ENCODE results near the gene ERF. TPM values are rescaled to one million over a fixed set of nuclear protein-coding genes. Genes with fewer than 3 reads are reported as not detected.
A peak's percentile ranks its signal among the peaks of the same experiment; 100 is the strongest.

Gene ERF
- total RNA-seq, 1 donor from 2014 or later, result 42.1 TPM

DNA sequence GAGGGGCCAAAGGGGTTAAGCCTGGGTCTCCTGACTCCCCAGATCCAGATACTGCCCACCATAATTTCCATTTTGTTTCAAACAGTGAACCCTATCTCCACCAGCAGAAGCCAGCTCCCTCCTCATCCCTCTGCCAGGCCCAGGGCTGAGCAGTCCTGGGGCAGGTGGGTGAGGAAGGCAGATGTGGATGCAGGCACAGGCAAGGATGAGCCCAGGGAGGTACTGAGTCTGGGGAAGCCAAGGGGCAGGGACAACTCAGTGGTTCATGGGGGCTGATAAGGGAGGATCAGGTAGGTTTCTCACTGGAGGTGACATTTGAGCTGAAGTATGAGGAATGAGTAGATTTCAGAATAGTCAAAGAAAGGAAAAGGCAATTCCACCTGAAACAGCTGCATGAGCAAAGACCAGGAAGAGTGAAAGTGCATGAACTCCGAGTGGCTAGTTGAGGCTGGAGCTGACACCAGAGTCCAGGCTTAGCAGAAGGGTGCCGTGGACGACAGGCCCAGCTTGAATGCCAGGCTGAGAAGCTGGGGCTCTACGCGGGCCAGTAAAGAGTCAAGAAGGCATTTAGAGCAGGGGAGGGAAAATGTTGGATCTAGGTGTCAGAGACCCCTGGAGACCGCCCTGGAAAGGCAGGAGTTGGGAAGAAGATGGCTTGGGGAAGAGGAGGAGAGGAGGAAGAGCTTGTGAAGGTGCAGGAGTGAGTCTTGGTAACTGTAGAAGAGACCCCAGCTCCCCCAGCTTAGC lies 24.4 kb upstream of the ERF start:
- ATAC-seq (ENCODE audit: poor library complexity) (no peak), DNase-seq (no peak)
- intact Hi-C loops (cut with DNase I), result no loop called here

DNA sequence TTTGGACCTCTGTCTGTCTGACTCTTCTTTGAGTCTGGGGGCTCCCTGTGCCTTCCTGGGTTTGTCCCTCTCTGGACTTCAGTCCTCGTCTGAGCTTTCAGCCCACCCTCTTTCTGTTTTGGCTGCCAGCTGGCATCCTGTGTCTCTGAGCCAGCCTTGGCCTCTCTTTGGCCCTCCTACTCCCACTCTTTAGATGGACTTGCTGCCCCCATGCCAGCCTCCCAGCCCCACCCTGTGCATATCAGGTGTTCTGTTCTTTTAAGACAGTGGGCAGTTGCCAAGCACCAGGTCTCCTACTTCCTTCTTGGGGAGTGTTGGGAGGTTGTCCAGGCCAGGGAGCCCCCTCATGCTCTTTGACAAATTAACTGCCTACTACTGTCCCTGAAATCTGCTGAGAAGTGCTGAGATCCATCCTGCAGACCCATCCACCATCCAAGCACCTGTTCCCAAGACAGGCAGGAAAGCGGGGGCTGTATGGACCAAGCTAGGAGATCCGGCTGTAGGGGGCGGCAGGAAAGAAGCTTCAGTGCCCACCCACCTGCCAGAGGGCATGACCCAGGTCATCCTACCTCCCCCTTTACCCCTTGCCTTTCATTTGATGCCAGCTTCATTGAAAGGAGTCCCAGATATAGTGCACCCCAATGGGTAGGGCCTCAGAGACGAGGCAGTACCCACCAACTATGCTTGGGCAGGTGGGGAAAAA lies 23.7 kb upstream of the ERF start:
- DNase-seq (no peak), ATAC-seq (ENCODE audit: poor library complexity) (no peak)
- intact Hi-C loops (cut with DNase I), result no loop called here

DNA sequence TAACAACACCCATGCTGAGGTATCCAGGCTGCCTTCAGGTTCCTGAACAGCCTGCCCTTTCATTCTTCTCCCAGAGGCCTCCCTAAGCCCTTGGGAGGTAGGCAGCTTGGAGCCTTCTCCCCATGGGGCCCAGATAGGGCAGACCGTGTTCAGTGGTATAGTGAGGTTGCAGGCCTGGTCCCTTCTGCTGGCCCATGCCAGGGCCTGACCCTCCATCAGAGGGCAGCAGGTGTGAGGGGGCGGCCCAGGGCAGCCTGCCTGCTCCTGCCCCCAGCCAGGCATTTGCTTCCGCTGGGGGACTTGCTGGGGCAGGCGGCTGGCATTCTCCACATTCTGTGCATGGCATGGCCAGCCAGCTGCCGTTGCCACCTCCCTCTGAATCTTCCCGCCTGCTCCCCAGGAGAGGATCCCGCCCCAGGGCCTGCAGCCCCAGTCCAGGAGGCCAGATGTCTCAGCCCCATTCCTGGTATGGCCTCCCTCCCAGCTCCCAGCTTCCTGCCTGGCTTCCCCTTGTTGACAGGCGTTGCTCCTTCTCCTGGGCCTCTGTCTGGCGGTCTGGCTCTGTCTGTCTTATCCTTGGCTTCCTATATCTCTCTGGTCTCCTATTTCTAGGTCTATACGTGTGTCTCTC lies 23.0 kb upstream of the ERF start:
- intact Hi-C loops (cut with DNase I), result no loop called here
- DNase-seq (peak; percentile 52), ATAC-seq (ENCODE audit: poor library complexity) (no peak)

DNA sequence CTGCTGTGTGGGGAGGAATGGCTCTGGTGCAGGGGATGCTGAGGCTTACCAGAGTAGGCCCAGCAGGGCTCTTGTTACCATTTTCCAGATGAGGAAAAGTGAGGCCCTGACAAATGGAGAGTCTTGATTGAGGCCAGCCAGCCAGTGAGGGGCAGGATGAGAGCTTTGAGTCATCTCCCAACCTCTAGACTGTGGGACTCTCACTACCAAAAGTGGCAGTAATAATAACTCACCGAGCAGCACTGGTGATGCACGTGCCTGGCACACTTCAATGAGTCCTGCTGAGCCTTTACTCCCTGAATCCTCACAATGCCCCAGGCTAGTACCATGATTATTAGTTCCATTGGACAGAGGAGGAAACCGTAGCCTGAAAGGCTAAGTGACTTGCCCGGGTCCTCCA lies 21.9 kb upstream of the ERF start:
- intact Hi-C loops (cut with DNase I), result no loop called here
- DNase-seq (no peak), ATAC-seq (ENCODE audit: poor library complexity) (no peak)

DNA sequence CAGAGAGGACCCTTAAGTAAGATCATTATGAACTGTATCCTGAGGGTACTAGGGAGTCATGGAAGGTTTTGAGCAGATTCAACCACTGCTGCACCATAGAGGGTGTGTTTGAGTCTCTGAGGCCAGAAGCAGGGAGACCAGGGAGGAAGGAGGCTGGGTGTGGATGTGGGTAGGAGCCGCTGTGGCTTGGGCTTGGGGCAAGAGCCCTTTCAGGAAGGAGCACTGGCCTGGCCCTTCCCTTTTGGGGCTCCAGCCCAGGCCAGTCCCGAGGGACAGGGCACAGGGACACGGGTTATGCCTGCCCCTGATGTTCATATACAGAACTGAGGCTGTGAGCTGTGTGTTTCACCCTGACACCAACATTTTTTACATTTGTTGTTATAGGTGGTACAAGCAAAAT lies 21.4 kb upstream of the ERF start:
- intact Hi-C loops (cut with DNase I), result no loop called here
- ATAC-seq (ENCODE audit: poor library complexity), result no peak
- no peak for DNase-seq

DNA sequence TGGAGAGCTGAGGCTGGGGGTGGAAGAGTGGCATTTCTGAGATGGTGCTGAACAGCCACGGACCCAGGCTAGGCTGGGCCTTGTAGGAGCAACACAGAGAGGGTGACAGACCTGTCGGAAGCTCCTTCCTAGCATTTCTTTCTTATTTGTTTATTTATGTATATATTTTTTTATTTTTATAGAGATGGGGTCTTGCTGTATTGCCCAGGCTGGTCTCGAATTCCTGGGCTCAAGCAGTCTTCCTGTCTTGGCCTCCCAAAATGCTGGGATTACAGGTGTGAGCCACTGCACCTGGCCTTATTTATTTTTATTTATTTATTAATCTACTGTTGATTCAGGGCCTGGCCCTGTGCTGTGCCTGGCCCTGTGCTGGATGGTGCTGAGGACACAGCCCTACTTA lies 20.6 kb upstream of the ERF start:
- intact Hi-C loops (cut with DNase I), result no loop called here
- ATAC-seq (ENCODE audit: poor library complexity) (no peak), DNase-seq (no peak)

DNA sequence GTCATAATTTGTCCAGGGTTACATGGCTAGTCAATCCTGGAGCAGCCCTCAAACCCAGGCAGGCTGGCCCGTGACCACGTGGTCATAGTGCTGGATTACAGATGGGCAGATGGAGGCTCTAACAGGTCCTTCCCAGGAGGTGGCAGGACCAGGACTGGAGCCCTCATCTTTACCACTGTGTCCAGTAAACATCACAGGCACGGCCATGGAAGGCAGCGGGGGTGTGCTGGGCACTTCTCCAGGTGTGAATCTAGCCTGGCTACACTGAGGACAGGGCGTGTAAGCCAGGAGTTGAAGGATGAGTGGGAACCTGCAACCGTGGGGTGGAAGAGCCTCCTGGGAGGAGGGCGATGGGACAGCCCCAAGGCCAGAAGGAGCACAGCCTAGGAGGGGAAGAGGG lies 20.2 kb upstream of the ERF start:
- intact Hi-C loops (cut with DNase I), result no loop called here
- no peak for DNase-seq
- no peak for ATAC-seq (ENCODE audit: poor library complexity)

DNA sequence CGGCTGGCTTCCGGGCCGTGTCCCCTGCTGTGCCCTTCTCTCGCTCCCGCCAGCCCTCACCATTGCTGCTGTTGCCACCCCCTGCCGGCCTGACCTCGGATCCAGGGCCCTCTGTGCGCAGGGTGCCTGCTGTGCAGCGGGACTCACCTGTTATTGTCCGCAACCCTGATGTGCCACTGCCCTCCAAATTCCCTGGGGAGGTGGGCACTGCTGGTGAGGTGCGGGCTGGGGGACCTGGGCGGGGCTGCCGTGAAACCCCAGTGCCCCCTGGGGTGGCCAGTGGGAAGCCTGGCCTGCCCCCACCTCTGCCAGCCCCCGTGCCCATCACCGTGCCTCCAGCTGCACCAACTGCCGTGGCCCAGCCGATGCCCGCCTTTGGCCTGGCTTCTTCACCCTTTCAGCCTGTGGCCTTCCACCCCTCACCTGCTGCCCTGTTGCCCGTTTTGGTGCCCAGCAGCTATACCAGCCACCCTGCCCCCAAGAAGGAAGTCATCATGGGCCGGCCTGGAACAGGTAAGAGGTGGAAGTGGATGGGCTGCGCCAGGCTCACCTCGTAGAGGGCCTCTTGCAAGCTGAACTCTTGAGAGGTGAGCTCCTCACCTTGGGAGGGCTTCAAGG lies 19.2 kb upstream of the ERF start:
- DNase-seq, result no peak
- ATAC-seq (ENCODE audit: poor library complexity), result no peak
- intact Hi-C loops (cut with DNase I), result no loop called here

DNA sequence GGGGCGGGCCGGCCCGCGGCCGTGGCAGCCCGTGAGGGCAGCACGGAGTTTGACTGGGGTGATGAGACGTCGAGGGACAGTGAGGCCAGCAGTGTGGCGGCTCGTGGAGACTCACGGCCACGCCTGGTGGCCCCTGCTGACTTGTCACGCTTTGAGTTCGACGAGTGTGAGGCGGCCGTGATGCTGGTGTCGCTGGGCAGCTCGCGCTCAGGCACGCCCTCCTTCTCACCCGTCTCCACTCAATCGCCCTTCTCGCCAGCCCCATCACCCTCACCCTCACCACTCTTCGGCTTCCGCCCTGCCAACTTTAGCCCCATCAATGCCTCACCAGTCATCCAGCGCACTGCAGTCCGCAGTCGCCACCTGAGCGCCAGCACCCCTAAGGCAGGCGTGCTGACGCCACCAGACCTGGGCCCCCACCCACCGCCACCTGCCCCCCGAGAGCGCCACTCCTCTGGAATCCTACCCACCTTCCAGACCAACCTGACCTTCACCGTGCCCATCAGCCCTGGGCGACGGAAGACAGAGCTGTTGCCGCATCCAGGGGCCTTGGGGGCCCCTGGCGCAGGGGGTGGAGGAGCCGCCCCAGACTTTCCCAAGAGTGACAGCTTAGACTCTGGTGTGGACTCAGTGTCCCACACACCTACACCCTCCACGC lies 18.6 kb upstream of the ERF start:
- intact Hi-C loops (cut with DNase I), result no loop called here
- ATAC-seq (ENCODE audit: poor library complexity), result no peak
- no peak for DNase-seq

DNA sequence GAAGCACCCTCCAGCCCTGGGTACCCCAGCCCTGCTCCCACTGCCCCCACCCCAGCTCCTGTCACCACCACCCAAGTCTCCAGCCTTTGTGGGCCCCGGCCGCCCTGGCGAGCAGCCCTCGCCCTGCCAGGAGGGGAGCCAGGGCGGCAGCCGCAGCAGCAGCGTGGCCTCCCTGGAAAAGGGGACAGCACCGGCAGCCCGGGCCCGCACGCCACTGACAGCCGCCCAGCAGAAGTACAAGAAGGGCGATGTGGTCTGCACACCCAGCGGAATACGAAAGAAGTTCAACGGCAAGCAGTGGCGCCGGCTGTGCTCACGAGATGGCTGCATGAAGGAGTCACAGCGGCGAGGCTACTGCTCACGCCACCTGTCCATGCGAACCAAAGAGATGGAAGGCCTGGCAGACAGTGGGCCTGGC lies 18.1 kb upstream of the ERF start:
- intact Hi-C loops (cut with DNase I), result no loop called here
- ATAC-seq (ENCODE audit: poor library complexity) (no peak), DNase-seq (no peak)

DNA sequence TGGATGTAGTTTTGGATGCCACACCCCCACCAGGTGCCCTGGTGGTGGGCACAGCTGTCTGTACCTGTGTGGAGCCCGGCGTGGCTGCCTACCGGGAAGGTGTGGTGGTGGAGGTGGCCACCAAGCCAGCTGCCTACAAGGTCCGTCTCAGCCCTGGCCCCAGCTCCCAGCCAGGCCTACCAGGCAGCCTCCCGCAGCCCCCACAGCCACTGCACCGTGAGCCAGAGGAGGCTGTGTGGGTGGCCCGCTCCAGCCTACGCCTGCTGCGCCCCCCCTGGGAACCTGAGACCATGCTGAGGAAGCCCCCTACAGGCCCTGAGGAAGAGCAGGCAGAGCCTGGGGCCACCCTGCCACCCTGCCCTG lies 17.6 kb upstream of the ERF start:
- ATAC-seq (ENCODE audit: poor library complexity), result no peak
- intact Hi-C loops (cut with DNase I), result no loop called here
- DNase-seq, result no peak

DNA sequence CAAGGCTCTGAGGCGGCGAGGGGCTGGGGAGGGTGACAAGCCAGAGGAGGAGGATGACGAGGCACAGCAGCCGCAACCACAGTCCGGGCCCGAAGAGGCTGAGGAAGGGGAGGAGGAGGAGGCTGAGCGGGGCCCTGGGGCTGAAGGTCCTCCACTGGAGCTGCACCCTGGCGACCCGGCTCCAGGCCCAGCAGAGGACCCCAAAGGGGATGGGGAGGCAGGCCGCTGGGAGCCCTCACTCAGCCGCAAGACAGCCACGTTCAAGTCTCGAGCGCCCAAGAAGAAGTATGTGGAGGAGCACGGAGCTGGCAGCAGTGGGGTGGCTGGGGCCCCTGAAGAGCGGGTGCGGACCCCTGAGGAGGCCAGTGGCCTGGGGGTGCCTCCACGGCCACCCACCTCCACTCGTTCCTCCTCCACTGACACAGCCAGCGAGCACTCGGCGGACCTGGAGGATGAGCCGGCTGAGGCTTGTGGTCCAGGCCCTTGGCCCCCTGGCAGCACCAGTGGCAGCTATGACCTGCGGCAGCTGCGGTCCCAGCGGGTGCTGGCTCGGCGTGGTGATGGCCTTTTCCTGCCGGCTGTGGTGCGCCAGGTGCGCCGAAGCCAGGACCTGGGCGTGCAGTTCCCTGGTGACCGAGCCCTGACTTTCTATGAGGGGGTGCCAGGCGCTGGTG lies 17.1 kb upstream of the ERF start:
- ATAC-seq (ENCODE audit: poor library complexity), result no peak
- DNase-seq, result no peak
- intact Hi-C loops (cut with DNase I), result no loop called here

DNA sequence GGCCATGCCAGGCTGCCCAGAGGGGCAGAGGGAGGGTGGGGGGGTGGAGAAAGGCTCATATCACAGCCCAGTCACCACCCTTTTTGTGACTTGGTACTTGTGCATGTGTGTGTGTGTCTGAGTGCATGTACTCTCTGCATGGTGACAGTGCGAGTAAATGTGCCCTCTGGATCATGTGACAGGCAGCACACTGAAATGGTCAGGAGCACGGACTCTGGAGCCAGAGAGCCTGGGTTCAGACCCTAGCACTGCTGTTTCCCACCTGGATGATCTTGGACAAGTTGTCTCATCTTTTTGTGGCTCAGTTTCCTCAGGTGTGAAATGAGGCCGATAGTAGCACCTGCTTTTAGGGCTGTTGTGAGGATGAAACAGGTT lies 16.1 kb upstream of the ERF start:
- intact Hi-C loops (cut with DNase I), result no loop called here
- no peak for DNase-seq
- no peak for ATAC-seq (ENCODE audit: poor library complexity)

DNA sequence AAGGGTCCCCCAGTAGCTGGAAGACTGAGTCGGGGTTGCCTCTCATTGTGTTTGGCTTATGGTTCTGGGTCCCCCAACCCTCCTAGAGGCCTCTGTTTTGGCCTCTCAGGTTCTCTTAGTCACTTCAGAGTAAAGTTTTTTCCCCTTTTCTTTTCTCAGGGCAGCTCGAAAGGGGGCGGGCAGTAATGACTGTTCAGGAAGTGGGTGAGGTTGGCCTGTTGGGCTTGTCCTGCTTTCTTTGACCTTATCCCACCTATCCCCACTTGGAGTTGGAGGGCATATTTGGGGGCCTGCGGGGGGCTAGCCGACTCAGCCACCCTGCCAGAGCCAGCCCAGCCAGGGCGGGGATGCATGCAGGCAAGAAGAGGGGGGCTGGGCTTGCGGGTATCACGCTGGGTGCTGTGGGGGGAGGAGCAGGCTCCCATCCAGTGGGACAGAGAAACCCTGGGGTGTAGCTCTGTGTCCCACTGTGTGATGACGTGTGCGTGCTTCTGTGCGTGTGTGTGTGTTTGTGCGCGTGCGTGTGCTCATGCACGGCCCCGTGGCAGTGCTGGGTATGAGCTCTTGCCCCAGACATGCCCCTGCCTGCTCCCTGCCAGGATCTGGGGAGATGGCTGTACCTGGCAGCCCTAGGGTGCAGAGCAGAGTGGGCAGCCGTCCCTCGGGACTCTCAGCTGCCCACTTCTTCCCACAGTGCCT lies 15.6 kb upstream of the ERF start:
- ATAC-seq (ENCODE audit: poor library complexity), result no peak
- intact Hi-C loops (cut with DNase I), result no loop called here
- DNase-seq, result peak; percentile 68

DNA sequence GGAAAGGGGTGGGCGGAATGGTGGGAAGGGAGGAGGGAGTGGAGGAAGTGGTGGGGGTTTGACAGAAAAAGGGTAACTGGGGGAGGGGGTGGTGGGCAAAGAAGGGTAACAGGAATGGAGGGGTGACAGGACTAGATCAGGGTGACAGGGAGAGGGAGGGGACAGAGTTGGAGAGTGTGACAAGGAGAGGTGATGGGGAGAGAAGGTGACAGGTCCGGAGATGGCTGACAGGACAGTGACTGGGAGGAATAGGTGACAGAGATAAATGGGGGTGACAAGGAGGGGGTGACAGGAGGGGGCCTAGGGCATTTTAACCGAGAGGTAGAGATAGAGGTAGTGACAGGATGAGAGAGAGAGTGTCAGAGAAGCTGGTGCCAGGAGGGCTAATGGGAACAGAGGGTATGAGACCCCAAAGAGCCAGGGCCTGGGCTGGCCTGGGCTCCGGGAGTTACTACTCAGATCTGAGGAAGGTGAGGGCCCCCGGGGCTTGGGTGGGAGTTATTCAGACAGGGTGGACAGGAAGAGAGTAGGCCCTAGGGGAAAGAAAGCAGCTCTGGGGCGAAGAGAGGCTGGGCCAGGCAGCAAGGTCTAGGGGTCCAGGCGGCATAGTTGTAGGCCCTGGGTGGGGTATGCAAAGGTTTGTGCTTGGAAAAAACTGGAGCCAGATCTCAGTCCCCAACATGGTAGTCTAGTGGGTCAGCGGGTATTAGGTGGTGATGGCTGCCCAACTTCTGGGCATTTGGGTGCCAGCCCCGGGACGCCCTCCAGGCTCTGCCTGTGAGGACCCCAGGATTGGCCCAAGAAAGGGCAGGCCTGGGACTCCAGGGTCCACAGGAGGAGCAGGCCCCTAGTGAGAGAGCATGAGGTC lies 14.8 kb upstream of the ERF start:
- DNase-seq (peak; percentile 55), ATAC-seq (ENCODE audit: poor library complexity) (no peak)

DNA sequence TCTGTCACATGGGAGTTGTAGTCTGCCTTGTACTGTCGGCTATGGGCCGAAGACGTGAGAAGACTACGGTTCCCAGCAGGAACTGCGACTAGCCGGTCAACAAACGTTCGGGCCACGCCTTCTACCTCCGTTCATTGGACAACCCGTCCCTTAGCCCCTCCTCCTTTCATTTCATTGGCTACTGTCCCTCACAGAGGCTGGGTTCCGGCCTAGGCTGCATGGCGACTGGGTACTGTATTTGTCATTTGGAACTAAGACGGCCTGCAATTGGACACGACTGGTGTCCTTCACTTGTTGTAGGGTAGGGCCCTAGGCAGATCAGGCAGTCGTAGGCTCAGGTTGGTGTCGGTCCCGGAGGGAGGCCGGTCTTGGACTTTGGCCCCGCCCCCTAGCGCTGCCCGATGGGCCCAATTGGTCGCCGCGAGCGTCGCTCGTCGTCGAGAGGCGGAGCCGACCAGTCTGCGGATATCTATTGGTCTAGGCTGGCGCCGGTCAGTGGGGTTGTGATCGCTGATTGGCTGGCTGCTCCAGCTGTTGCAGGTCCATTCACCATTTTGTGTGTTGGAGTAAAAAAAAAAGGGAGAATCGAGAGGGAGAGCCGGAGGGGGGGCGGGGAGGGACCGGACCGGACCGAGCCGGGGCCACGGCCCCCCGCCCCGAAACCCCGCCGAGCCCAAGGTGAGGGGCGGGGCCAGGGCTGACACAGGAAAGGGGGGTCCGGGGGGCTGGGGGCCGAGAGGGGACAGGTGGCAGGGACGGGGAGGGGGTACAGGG lies 14.0 kb upstream of the ERF start, which contains the start of gene CIC:
Gene CIC (plus strand): TSS at position 549 of the 774 bp plus-strand sequence. CDS start 2,532 bp downstream, outside the sequence.
- DNase-seq (peak; percentile 99), ATAC-seq (ENCODE audit: poor library complexity) (peak; percentile 90)
- intact Hi-C loops (cut with DNase I), result no loop called here

More for the DNA sequence above, 14.8 kb upstream of the ERF start:
- intact Hi-C loops (cut with DNase I), result no loop called here
